Measurements from ENCODE around the gene TAF1B. TPM values are rescaled to one million over a fixed set of nuclear protein-coding genes. Genes with fewer than 3 reads are reported as not detected.

Gene TAF1B
- total RNA-seq, 1 experiment from 2014 or later = 35.2 TPM

GRCh38 chr2:9867881-9868280 is 24.6 kb downstream of the TAF1B start:
- intact Hi-C loops (cut with micrococcal nuclease; ENCODE audit: unreplicated experiment) (no loop called here), in situ Hi-C loops (cut with HindIII; ENCODE audit: low pct_unique_long_range_greater_than_20kb, low sequenced_read_pairs) (no loop called here)
- ATAC-seq = no peak
- Histone ChIP-seq H3K4me3 (ENCODE audit: low read depth in 2 of 2, low read length in 2 of 2) (no peak overlapping the region), H3K27ac (ENCODE audit: low read length) (no peak overlapping the region), H3K27me3 (ENCODE audit: control insufficient read depth, insufficient read depth, low read length) (no peaks in the 10 kb centered on the region), H3K4me1 (ENCODE audit: control insufficient read depth, insufficient read depth, low read length) (no peaks in the 10 kb centered on the region), H3K36me3 (ENCODE audit: control insufficient read depth, insufficient read depth, low read length) (no peaks in the 10 kb centered on the region), H3K9me3 (ENCODE audit: control insufficient read depth, insufficient read depth, low read depth, low read length) (no peaks in the 10 kb centered on the region)
- BruUV-seq (replicated peaks) = no TSS peak
- TF ChIP-seq, protein P1, sequence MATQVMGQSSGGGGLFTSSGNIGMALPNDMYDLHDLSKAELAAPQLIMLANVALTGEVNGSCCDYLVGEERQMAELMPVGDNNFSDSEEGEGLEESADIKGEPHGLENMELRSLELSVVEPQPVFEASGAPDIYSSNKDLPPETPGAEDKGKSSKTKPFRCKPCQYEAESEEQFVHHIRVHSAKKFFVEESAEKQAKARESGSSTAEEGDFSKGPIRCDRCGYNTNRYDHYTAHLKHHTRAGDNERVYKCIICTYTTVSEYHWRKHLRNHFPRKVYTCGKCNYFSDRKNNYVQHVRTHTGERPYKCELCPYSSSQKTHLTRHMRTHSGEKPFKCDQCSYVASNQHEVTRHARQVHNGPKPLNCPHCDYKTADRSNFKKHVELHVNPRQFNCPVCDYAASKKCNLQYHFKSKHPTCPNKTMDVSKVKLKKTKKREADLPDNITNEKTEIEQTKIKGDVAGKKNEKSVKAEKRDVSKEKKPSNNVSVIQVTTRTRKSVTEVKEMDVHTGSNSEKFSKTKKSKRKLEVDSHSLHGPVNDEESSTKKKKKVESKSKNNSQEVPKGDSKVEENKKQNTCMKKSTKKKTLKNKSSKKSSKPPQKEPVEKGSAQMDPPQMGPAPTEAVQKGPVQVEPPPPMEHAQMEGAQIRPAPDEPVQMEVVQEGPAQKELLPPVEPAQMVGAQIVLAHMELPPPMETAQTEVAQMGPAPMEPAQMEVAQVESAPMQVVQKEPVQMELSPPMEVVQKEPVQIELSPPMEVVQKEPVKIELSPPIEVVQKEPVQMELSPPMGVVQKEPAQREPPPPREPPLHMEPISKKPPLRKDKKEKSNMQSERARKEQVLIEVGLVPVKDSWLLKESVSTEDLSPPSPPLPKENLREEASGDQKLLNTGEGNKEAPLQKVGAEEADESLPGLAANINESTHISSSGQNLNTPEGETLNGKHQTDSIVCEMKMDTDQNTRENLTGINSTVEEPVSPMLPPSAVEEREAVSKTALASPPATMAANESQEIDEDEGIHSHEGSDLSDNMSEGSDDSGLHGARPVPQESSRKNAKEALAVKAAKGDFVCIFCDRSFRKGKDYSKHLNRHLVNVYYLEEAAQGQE (IDR thresholded peaks at IDR 0.05; ENCODE audit: insufficient read depth in 1 of 2, low read depth in 2 of 2, low read length in 1 of 2) = no peak
- TF ChIP-seq TCF7L2 (IDR thresholded peaks at IDR 0.05; ENCODE audit: low read depth, low read length) (no peak), POLR2AphosphoS5 (IDR thresholded peaks at IDR 0.05; ENCODE audit: low read depth, low read length) (no peak), SIN3A (IDR thresholded peaks at IDR 0.05; ENCODE audit: borderline replicate concordance, insufficient read depth, low read depth, low read length) (no peak)
- TF ChIP-seq, protein P2, sequence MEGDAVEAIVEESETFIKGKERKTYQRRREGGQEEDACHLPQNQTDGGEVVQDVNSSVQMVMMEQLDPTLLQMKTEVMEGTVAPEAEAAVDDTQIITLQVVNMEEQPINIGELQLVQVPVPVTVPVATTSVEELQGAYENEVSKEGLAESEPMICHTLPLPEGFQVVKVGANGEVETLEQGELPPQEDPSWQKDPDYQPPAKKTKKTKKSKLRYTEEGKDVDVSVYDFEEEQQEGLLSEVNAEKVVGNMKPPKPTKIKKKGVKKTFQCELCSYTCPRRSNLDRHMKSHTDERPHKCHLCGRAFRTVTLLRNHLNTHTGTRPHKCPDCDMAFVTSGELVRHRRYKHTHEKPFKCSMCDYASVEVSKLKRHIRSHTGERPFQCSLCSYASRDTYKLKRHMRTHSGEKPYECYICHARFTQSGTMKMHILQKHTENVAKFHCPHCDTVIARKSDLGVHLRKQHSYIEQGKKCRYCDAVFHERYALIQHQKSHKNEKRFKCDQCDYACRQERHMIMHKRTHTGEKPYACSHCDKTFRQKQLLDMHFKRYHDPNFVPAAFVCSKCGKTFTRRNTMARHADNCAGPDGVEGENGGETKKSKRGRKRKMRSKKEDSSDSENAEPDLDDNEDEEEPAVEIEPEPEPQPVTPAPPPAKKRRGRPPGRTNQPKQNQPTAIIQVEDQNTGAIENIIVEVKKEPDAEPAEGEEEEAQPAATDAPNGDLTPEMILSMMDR (IDR thresholded peaks at IDR 0.05) = no peak
- ChIA-PET POLR2A (no interaction called here), CTCF (no interaction called here)
- no peak for DNase-seq (ENCODE audit: low read depth, low spot score)

- in situ Hi-C loops (cut with HindIII; ENCODE audit: low pct_unique_long_range_greater_than_20kb, low sequenced_read_pairs) = no loop called here
- TF ChIP-seq, protein P2 (IDR thresholded peaks at IDR 0.05) = no peak
- ChIA-PET POLR2A (interaction anchor here (0.6 kb wide), 1 partner anchor 61 kb away, joined by 6 read pairs; no protein-coding TSS in a partner anchor), CTCF (no interaction called here)
- ATAC-seq = no peak
- BruUV-seq (replicated peaks) = TSS peak; percentile 11
- DNase-seq (ENCODE audit: low read depth, low spot score) = no peak
- Histone ChIP-seq H3K9me3 (ENCODE audit: control insufficient read depth, insufficient read depth, low read depth, low read length) (no peaks in the 10 kb centered on the region), H3K4me1 (ENCODE audit: control insufficient read depth, insufficient read depth, low read length) (no peaks in the 10 kb centered on the region), H3K4me3 (ENCODE audit: low read depth in 2 of 2, low read length in 2 of 2) (no peak overlapping the region), H3K27me3 (ENCODE audit: control insufficient read depth, insufficient read depth, low read length) (no peaks in the 10 kb centered on the region), H3K27ac (ENCODE audit: low read length) (no peak overlapping the region), H3K36me3 (ENCODE audit: control insufficient read depth, insufficient read depth, low read length) (peaks cover 21% of the 10 kb centered on the region)
- intact Hi-C loops (cut with micrococcal nuclease; ENCODE audit: unreplicated experiment) = no loop called here
Measured at GRCh38 chr2:9873337-9873736, 30.1 kb downstream of the TAF1B start.

- Histone ChIP-seq H3K4me3 (ENCODE audit: low read depth in 2 of 2, low read length in 2 of 2) (no peak overlapping the region), H3K9me3 (ENCODE audit: control insufficient read depth, insufficient read depth, low read depth, low read length) (no peaks in the 10 kb centered on the region), H3K36me3 (ENCODE audit: control insufficient read depth, insufficient read depth, low read length) (peaks cover 29% of the 10 kb centered on the region), H3K27ac (ENCODE audit: low read length) (no peak overlapping the region), H3K4me1 (ENCODE audit: control insufficient read depth, insufficient read depth, low read length) (no peaks in the 10 kb centered on the region), H3K27me3 (ENCODE audit: control insufficient read depth, insufficient read depth, low read length) (no peaks in the 10 kb centered on the region)
- TF ChIP-seq SIN3A (IDR thresholded peaks at IDR 0.05; ENCODE audit: borderline replicate concordance, insufficient read depth, low read depth, low read length) (no peak), TCF7L2 (IDR thresholded peaks at IDR 0.05; ENCODE audit: low read depth, low read length) (no peak), POLR2AphosphoS5 (IDR thresholded peaks at IDR 0.05; ENCODE audit: low read depth, low read length) (no peak)
- TF ChIP-seq, protein P2 (IDR thresholded peaks at IDR 0.05) = no peak
- TF ChIP-seq, protein P1 (IDR thresholded peaks at IDR 0.05; ENCODE audit: insufficient read depth in 1 of 2, low read depth in 2 of 2, low read length in 1 of 2) = no peak
- no TSS peak for BruUV-seq (replicated peaks)
- intact Hi-C loops (cut with micrococcal nuclease; ENCODE audit: unreplicated experiment) = no loop called here
- ChIA-PET POLR2A (no interaction called here), CTCF (no interaction called here)
- in situ Hi-C loops (cut with HindIII; ENCODE audit: low pct_unique_long_range_greater_than_20kb, low sequenced_read_pairs) = no loop called here
- ATAC-seq (no peak), DNase-seq (ENCODE audit: low read depth, low spot score) (no peak)
Measured at GRCh38 chr2:9877026-9877425, 33.8 kb downstream of the TAF1B start.
